CD14-positive monocyte (primary cell): ENCODE measurements around the gene AKR1B1. TPM values are rescaled to one million over a fixed set of nuclear protein-coding genes. Genes with fewer than 3 reads are reported as not detected.

ENCODE experiments used
- DNase-seq, 3 donors: peaks; one replicate each; pipeline ENCODE4 v3.0.0-alpha.2; 2011 to 2022
- H2AFZ ChIP-seq: 2 replicates; pipeline ENCODE4 v1.6.0; 2012; ENCODE audit warnings: mild to moderate bottlenecking, low read depth, low read length, inconsistent platforms; ENCODE audit not compliant: insufficient read depth, poor library complexity, severe bottlenecking
- H3K27ac ChIP-seq, 2 donors: 1 replicate in 1 of 2; 2 replicates in 1 of 2; pipeline ENCODE4 v1.5.1; 2012 to 2013; ENCODE audit warnings: low read length in 2 of 2, control low read depth in 1 of 2, inconsistent platforms in 1 of 2, low read depth in 1 of 2, mild to moderate bottlenecking in 1 of 2
- H3K27me3 ChIP-seq, 2 donors: one replicate each; pipeline versions ENCODE4 v1.6.0 to v1.6.1; 2011 to 2013; ENCODE audit warnings: low read length in 2 of 2; ENCODE audit not compliant: control insufficient read depth in 2 of 2, insufficient read depth in 2 of 2
- H3K36me3 ChIP-seq, 2 donors: replicated peaks in 1 of 2; 1 replicate in 1 of 2; 2 replicates in 1 of 2; pipeline versions ENCODE4 v1.5.1 to v1.6.1; 2012 to 2013; ENCODE audit warnings: low read length in 2 of 2, control low read depth in 1 of 2, inconsistent platforms in 1 of 2, mild to moderate bottlenecking in 1 of 2; ENCODE audit not compliant: insufficient read depth in 2 of 2, control insufficient read depth in 1 of 2
- H3K4me1 ChIP-seq, 2 donors: 1 replicate in 1 of 2; 2 replicates in 1 of 2; pipeline versions ENCODE4 v1.5.1 to v1.6.1; 2012 to 2013; ENCODE audit warnings: low read length in 2 of 2, control low read depth in 1 of 2, inconsistent platforms in 1 of 2, mild to moderate bottlenecking in 1 of 2, moderate library complexity in 1 of 2; ENCODE audit not compliant: insufficient read depth in 2 of 2, control insufficient read depth in 1 of 2
- H3K4me2 ChIP-seq: replicated peaks from 2 replicates; pipeline ENCODE3; 2012; ENCODE audit warnings: low read length, moderate library complexity, mild to moderate bottlenecking; ENCODE audit not compliant: poor library complexity, severe bottlenecking; ENCODE audit errors: extremely low read depth
- H3K4me3 ChIP-seq, 3 experiments: fragments of 200-600 bp in 1 of 3; sonication (generic) in 1 of 3; replicated peaks in 1 of 3; 1 replicate in 2 of 3; 2 replicates in 1 of 3; pipeline ENCODE4 v1.5.1; 2011 to 2013; ENCODE audit warnings: low read length in 3 of 3, mild to moderate bottlenecking in 3 of 3, control low read depth in 2 of 3, low read depth in 2 of 3, inconsistent platforms in 1 of 3, moderate library complexity in 1 of 3
- H3K79me2 ChIP-seq: 2 replicates; pipeline ENCODE4 v1.6.0; 2012; ENCODE audit warnings: mild to moderate bottlenecking, control low read depth, inconsistent platforms, low read length, moderate library complexity; ENCODE audit not compliant: insufficient read depth
- H3K9ac ChIP-seq: 2 replicates; pipeline ENCODE4 v1.6.0; 2017; ENCODE audit warnings: low read length, mild to moderate bottlenecking; ENCODE audit not compliant: insufficient read depth, poor library complexity, severe bottlenecking
- H3K9me3 ChIP-seq, 2 donors: replicated peaks in 1 of 2; 1 replicate in 1 of 2; 2 replicates in 1 of 2; pipeline versions ENCODE4 v1.5.1 to v1.6.1; 2012 to 2013; ENCODE audit warnings: low read length in 2 of 2, control low read depth in 1 of 2; ENCODE audit not compliant: control insufficient read depth in 1 of 2, insufficient read depth in 1 of 2
- H4K20me1 ChIP-seq: 2 replicates; pipeline ENCODE4 v1.6.0; 2012; ENCODE audit warnings: mild to moderate bottlenecking, low read length, control low read depth, moderate library complexity; ENCODE audit not compliant: insufficient read depth
- H3K27ac Mint-ChIP-seq, 7 donors: one replicate each; pipeline ENCODE4 v1.8.0; 2020; ENCODE audit warnings: mild to moderate bottlenecking in 7 of 7, mixed read lengths in 7 of 7, moderate library complexity in 6 of 7, inconsistent platforms in 2 of 7
- H3K27me3 Mint-ChIP-seq, 3 donors: one replicate each; pipeline ENCODE4 v1.8.0; 2021 to 2022; ENCODE audit warnings: low read depth in 3 of 3, mild to moderate bottlenecking in 3 of 3, mixed read lengths in 3 of 3, moderate library complexity in 3 of 3, inconsistent platforms in 1 of 3
- H3K36me3 Mint-ChIP-seq, 2 donors: one replicate each; pipeline ENCODE4 v1.8.0; 2020; ENCODE audit warnings: mixed read lengths in 2 of 2, inconsistent platforms in 1 of 2, mild to moderate bottlenecking in 1 of 2
- H3K4me1 Mint-ChIP-seq: one replicate; pipeline ENCODE4 v1.8.0; 2020; ENCODE audit warnings: mild to moderate bottlenecking, mixed read lengths
- H3K4me3 Mint-ChIP-seq, 2 donors: one replicate each; pipeline ENCODE4 v1.8.0; 2020; ENCODE audit warnings: mild to moderate bottlenecking in 2 of 2, mixed read lengths in 2 of 2, moderate library complexity in 1 of 2
- H3K9me3 Mint-ChIP-seq, 7 donors: one replicate each; pipeline ENCODE4 v1.8.0; 2020 to 2022; ENCODE audit warnings: mixed read lengths in 7 of 7, mild to moderate bottlenecking in 6 of 7, moderate library complexity in 6 of 7, inconsistent platforms in 2 of 7
- CTCF ChIP-seq: fragments of 200-600 bp; IDR thresholded peaks from one replicate; pipeline ENCODE4 v1.8.0; 2022; ENCODE audit warnings: antibody characterized with exemption, mild to moderate bottlenecking
- WGBS: methylation state at CpG from one replicate; pipeline ENCODE4 v1.1.5; 2013; ENCODE audit warnings: missing lambda C conversion rate; ENCODE audit not compliant: insufficient coverage; 5-methylcytosine and 5-hydroxymethylcytosine counted together
- intact Hi-C, 2 donors: fragments of 100-400 bp; cut with micrococcal nuclease; formaldehyde crosslinking; loops; one replicate each; pipeline versions ENCODE4 v1.15.0 to v1.15.1; 2023
- polyA plus RNA-seq, 3 donors: library from polyadenylated mRNA; depleted of rRNA in 1 of 3; unstranded in 2 of 3; stranded (reverse) in 1 of 3; fragments of 300-500 nt in 2 of 3; fragments of >200 nt in 1 of 3; fragmentation: Illumina TruSeq in 2 of 3; gene quantifications; 1 replicate in 2 of 3; 2 replicates in 1 of 3; pipeline ENCODE4 v1.2.3, GENCODE V29; 2012 to 2021

Gene AKR1B1
- polyA plus RNA-seq, 3 donors: 50.1 to 66.4 (median 62.6) TPM

GRCh38 chr7:134432296-134433152, 26.4 kb downstream of the AKR1B1 start:
- Mint-ChIP-seq H3K27me3 (peaks cover 0 to 7% (median 0%) of the 10 kb centered on the region in 3 donors), H3K4me3 (peak overlapping the region; percentile 72 to 86), H3K4me1 (peaks cover 19% of the 10 kb centered on the region), H3K27ac (peak overlapping the region; percentile 45 to 89 (median 77)), H3K9me3 (peaks cover 0 to 4% (median under 1%) of the 10 kb centered on the region in 7 donors), H3K36me3 (no peaks in the 10 kb centered on the region)
- intact Hi-C loops: loop anchor here (2.0 to 10.0 kb wide), 9 partner anchors 80 to 522 kb away; partner anchors contain the start of gene AKR1B15 (in 1 of the 2)
- Histone ChIP-seq H3K9me3 (no peaks in the 10 kb centered on the region), H3K36me3 (no peaks in the 10 kb centered on the region), H3K27ac (peak overlapping the region; percentile 22 to 67), H3K4me3 (peak overlapping the region in 2 of 3 experiments; percentile 13 to 66), H3K9ac (peak overlapping the region; percentile 29), H3K27me3 (no peaks in the 10 kb centered on the region), H3K4me1 (peaks cover 17 to 18% of the 10 kb centered on the region in 2 donors), H3K4me2 (peak overlapping the region; percentile 76), H3K79me2 (no peaks in the 10 kb centered on the region), H2AFZ (peak overlapping the region; percentile 84), H4K20me1 (no peaks in the 10 kb centered on the region)
- peak; percentile 87 for TF ChIP-seq CTCF
- WGBS: 3% methylated on average over 19 of the region's 31 CpGs
- DNase-seq: peak; percentile 78 to 86 (median 84)

GRCh38 chr7:134431815-134432214, 27.1 kb downstream of the AKR1B1 start:
- Histone ChIP-seq H4K20me1 (no peaks in the 10 kb centered on the region), H3K4me1 (peaks cover 17 to 18% of the 10 kb centered on the region in 2 donors), H3K27ac (no peak overlapping the region), H3K27me3 (no peaks in the 10 kb centered on the region), H3K9ac (no peak overlapping the region), H3K79me2 (no peaks in the 10 kb centered on the region), H3K9me3 (no peaks in the 10 kb centered on the region), H3K36me3 (no peaks in the 10 kb centered on the region), H3K4me3 (peak overlapping the region in 1 of 3 experiments; percentile 66), H3K4me2 (peak overlapping the region; percentile 76), H2AFZ (peak overlapping the region; percentile 84)
- Mint-ChIP-seq H3K27ac (peak overlapping the region in 2 of 7 donors; percentile 88 to 89), H3K4me1 (peaks cover 19% of the 10 kb centered on the region), H3K36me3 (no peaks in the 10 kb centered on the region), H3K27me3 (peaks cover 0 to 7% (median under 1%) of the 10 kb centered on the region in 3 donors), H3K9me3 (peaks cover 0 to 5% (median 2%) of the 10 kb centered on the region in 7 donors), H3K4me3 (no peak overlapping the region)
- no peak for TF ChIP-seq CTCF
- 71% methylated on average over 2 of the region's 11 CpGs for WGBS
- intact Hi-C loops: loop anchor here (2.0 to 10.0 kb wide), 9 partner anchors 80 to 523 kb away; partner anchors contain the start of gene AKR1B15 (in 1 of the 2)
- DNase-seq: no peak
